Testis (tissue), 2 donors: ENCODE results near the gene RUNX1.

Experiments
- CTCF ChIP-seq, 3 experiments: fragments of 450-650 bp in 2 of 3; fragments of 200-600 bp in 1 of 3; sonication (generic) in 1 of 3; IDR thresholded peaks; one replicate each; pipeline ENCODE4 v1.5.1; 2016 to 2019; ENCODE audit warnings: antibody characterized with exemption in 3 of 3, mild to moderate bottlenecking in 2 of 3, moderate library complexity in 1 of 3
- POLR2A ChIP-seq: fragments of 450-650 bp; IDR thresholded peaks from one replicate; pipeline ENCODE4 v1.6.1; 2017; ENCODE audit warnings: antibody characterized with exemption, mild to moderate bottlenecking, moderate library complexity

- TF ChIP-seq CTCF (IDR thresholded peaks at IDR 0.05) = no peak
- TF ChIP-seq POLR2A = no peak
Measured at GRCh38 chr21:34974162-34974981, 74.7 kb downstream of the RUNX1 start.
